HEK293T (cell line): ENCODE measurements around the gene MPPED1.

ENCODE experiments used
- FOXA1 ChIP-seq: fragments of 450-650 bp; IDR thresholded peaks from 2 replicates; pipeline ENCODE4 v1.6.1; 2016; ENCODE audit warnings: mild to moderate bottlenecking
- LEF1 ChIP-seq: fragments of 450-650 bp; IDR thresholded peaks from 2 replicates; pipeline ENCODE4 v1.6.1; 2017; ENCODE audit warnings: mild to moderate bottlenecking, borderline replicate concordance
- TARDBP ChIP-seq: fragments of 450-650 bp; IDR thresholded peaks from 2 replicates; pipeline ENCODE4 v1.6.1; 2016
- ZNF384 ChIP-seq: fragments of 450-650 bp; IDR thresholded peaks from 2 replicates; pipeline ENCODE4 v1.6.1; 2016

- no peak for TF ChIP-seq ZNF384
- TF ChIP-seq LEF1 = no peak
- no peak for TF ChIP-seq TARDBP
- TF ChIP-seq FOXA1 = no peak
These were observed 27.7 kb downstream of the MPPED1 start for GRCh38 chr22:43439368-43440103.
